ENCODE data around the gene SMAD2. TPM values are rescaled to one million over a fixed set of nuclear protein-coding genes. Genes with fewer than 3 reads are reported as not detected.
A peak's percentile ranks its signal among the peaks of the same experiment; 100 is the strongest.

The SMAD2 gene
- total and polyA plus RNA-seq, 5 experiments from 2014 or later = 78.2 to 151 (median 116) TPM

GRCh38 chr18:47887227-47887626 lies 43.2 kb downstream of the SMAD2 start:
- Mint-ChIP-seq H3K9me3 (no peaks in the 10 kb centered on the region), H3K4me3 (no peak overlapping the region), H3K4me1 (peaks cover 30 to 51% (median 41%) of the 10 kb centered on the region in 4 donors), H3K36me3 (peaks cover 5 to 68% (median 23%) of the 10 kb centered on the region in 3 donors), H3K27ac (peak overlapping the region in 7 of 10 donors; percentile 17 to 82 (median 44)), H3K27me3 (no peaks in the 10 kb centered on the region)
- no peak for ATAC-seq
- no peak for DNase-seq
- POLR2A ChIA-PET = no interaction called here

GRCh38 chr18:47883771-47884413 lies 46.6 kb downstream of the SMAD2 start:
- POLR2A ChIA-PET = no interaction called here
- no peak overlapping the region for H3K4me3 Mint-ChIP-seq
- peaks cover 29 to 43% (median 41%) of the 10 kb centered on the region in 4 donors for H3K4me1 Mint-ChIP-seq
- peak overlapping the region in 7 of 10 donors; percentile 7 to 66 (median 19) for H3K27ac Mint-ChIP-seq
- ATAC-seq (no peak), DNase-seq (no peak)
- H3K27me3 Mint-ChIP-seq = no peaks in the 10 kb centered on the region
- H3K9me3 Mint-ChIP-seq = peaks cover 0 to 9% (median 4%) of the 10 kb centered on the region in 9 donors
- H3K36me3 Mint-ChIP-seq = peaks cover 16 to 78% (median 39%) of the 10 kb centered on the region in 3 donors

GRCh38 chr18:47882641-47883040 lies 47.8 kb downstream of the SMAD2 start:
- H3K27ac Mint-ChIP-seq = peak overlapping the region in 1 of 10 donors; percentile 40
- POLR2A ChIA-PET = interaction anchor here (0.6 kb wide), 1 partner anchor 9 kb away, joined by 3 read pairs; no protein-coding TSS in a partner anchor

GRCh38 chr18:47881752-47882455 lies 48.6 kb downstream of the SMAD2 start:
- Mint-ChIP-seq H3K4me1 (peaks cover 17 to 36% (median 32%) of the 10 kb centered on the region in 4 donors), H3K27ac (peak overlapping the region in 2 of 10 donors; percentile 22 to 67), H3K27me3 (no peaks in the 10 kb centered on the region), H3K4me3 (no peak overlapping the region), H3K9me3 (peaks cover 0 to 9% (median 4%) of the 10 kb centered on the region in 9 donors), H3K36me3 (peaks cover 16 to 65% (median 33%) of the 10 kb centered on the region in 3 donors)
- POLR2A ChIA-PET = interaction anchor here (0.6 kb wide), 1 partner anchor 10 kb away, joined by 3 read pairs; no protein-coding TSS in a partner anchor
- no peak for DNase-seq
- no peak for ATAC-seq

More at GRCh38 chr18:47882641-47883040, 47.8 kb downstream of the SMAD2 start:
- peaks cover 16 to 73% (median 34%) of the 10 kb centered on the region in 3 donors for H3K36me3 Mint-ChIP-seq
- H3K4me1 Mint-ChIP-seq = peaks cover 23 to 40% (median 38%) of the 10 kb centered on the region in 4 donors
- H3K4me3 Mint-ChIP-seq = no peak overlapping the region
- no peaks in the 10 kb centered on the region for H3K27me3 Mint-ChIP-seq
- peaks cover 0 to 9% (median 4%) of the 10 kb centered on the region in 9 donors for H3K9me3 Mint-ChIP-seq
- no peak for ATAC-seq
- no peak for DNase-seq

GRCh38 chr18:47881042-47881441 lies 49.4 kb downstream of the SMAD2 start:
- Mint-ChIP-seq H3K9me3 (peaks cover 0 to 9% (median 4%) of the 10 kb centered on the region in 9 donors), H3K27ac (peak overlapping the region in 1 of 10 donors; percentile 56), H3K27me3 (no peaks in the 10 kb centered on the region), H3K4me3 (no peak overlapping the region), H3K36me3 (peaks cover 16 to 59% (median 33%) of the 10 kb centered on the region in 3 donors), H3K4me1 (peaks cover 16 to 37% (median 33%) of the 10 kb centered on the region in 4 donors)
- ATAC-seq = no peak
- POLR2A ChIA-PET = no interaction called here
- DNase-seq = no peak

- Mint-ChIP-seq H3K4me3 (no peak overlapping the region), H3K36me3 (peaks cover 10 to 48% (median 23%) of the 10 kb centered on the region in 3 donors), H3K9me3 (peaks cover 0 to 9% (median 4%) of the 10 kb centered on the region in 9 donors), H3K4me1 (peaks cover 15 to 51% (median 42%) of the 10 kb centered on the region in 4 donors), H3K27me3 (no peaks in the 10 kb centered on the region), H3K27ac (no peak overlapping the region)
- no peak for DNase-seq
- ATAC-seq = no peak
- POLR2A ChIA-PET = interaction anchor here (0.9 to 3.0 kb wide), 2 partner anchors 36 to 53 kb away, joined by 3 to 9 read pairs; partner anchors contain the start of gene SMAD2
Measured at GRCh38 chr18:47877892-47878291, 52.6 kb downstream of the SMAD2 start.

GRCh38 chr18:47876813-47877212 lies 53.6 kb downstream of the SMAD2 start:
- DNase-seq (peak in 1 of 10 donors; percentile 11), ATAC-seq (no peak)
- Mint-ChIP-seq H3K36me3 (peaks cover 10 to 41% (median 20%) of the 10 kb centered on the region in 3 donors), H3K9me3 (peaks cover 0 to 9% (median 4%) of the 10 kb centered on the region in 9 donors), H3K27me3 (no peaks in the 10 kb centered on the region), H3K27ac (peak overlapping the region in 1 of 10 donors; percentile 43), H3K4me3 (no peak overlapping the region), H3K4me1 (peaks cover 17 to 55% (median 48%) of the 10 kb centered on the region in 4 donors)
- POLR2A ChIA-PET = no interaction called here

- H3K27me3 Mint-ChIP-seq = no peaks in the 10 kb centered on the region
- peaks cover 0 to 27% (median 8%) of the 10 kb centered on the region in 3 donors for H3K36me3 Mint-ChIP-seq
- ATAC-seq (no peak), DNase-seq (no peak)
- POLR2A ChIA-PET = no interaction called here
- peaks cover 12 to 67% (median 58%) of the 10 kb centered on the region in 4 donors for H3K4me1 Mint-ChIP-seq
- H3K4me3 Mint-ChIP-seq = peak overlapping the region in 1 of 10 donors; percentile 4
- peak overlapping the region in 8 of 10 donors; percentile 4 to 89 (median 49) for H3K27ac Mint-ChIP-seq
- no peaks in the 10 kb centered on the region for H3K9me3 Mint-ChIP-seq
Measured at GRCh38 chr18:47873625-47874024, 56.8 kb downstream of the SMAD2 start.

GRCh38 chr18:47872426-47872825 lies 58.0 kb downstream of the SMAD2 start:
- no peak overlapping the region for H3K4me3 Mint-ChIP-seq
- DNase-seq (no peak), ATAC-seq (no peak)
- H3K9me3 Mint-ChIP-seq = no peaks in the 10 kb centered on the region
- H3K36me3 Mint-ChIP-seq = peaks cover 0 to 35% (median 15%) of the 10 kb centered on the region in 3 donors
- peak overlapping the region in 3 of 10 donors; percentile 4 to 89 (median 41) for H3K27ac Mint-ChIP-seq
- POLR2A ChIA-PET = no interaction called here
- no peaks in the 10 kb centered on the region for H3K27me3 Mint-ChIP-seq
- H3K4me1 Mint-ChIP-seq = peaks cover 11 to 60% (median 54%) of the 10 kb centered on the region in 4 donors

GRCh38 chr18:47871288-47871687 lies 59.2 kb downstream of the SMAD2 start:
- peaks cover 0 to 40% (median 17%) of the 10 kb centered on the region in 3 donors for H3K36me3 Mint-ChIP-seq
- POLR2A ChIA-PET = interaction anchor here (1.5 to 1.7 kb wide), 2 partner anchors 55 to 59 kb away, joined by 4 read pairs; partner anchors contain the start of gene SMAD2
- no peak for ATAC-seq
- H3K4me3 Mint-ChIP-seq = no peak overlapping the region
- DNase-seq = no peak
- no peaks in the 10 kb centered on the region for H3K9me3 Mint-ChIP-seq
- peaks cover 13 to 54% (median 48%) of the 10 kb centered on the region in 4 donors for H3K4me1 Mint-ChIP-seq
- H3K27ac Mint-ChIP-seq = peak overlapping the region in 6 of 10 donors; percentile 26 to 73 (median 47)
- no peaks in the 10 kb centered on the region for H3K27me3 Mint-ChIP-seq

GRCh38 chr18:47870605-47871004 lies 59.9 kb downstream of the SMAD2 start:
- Mint-ChIP-seq H3K4me3 (no peak overlapping the region), H3K4me1 (peaks cover 13 to 53% (median 47%) of the 10 kb centered on the region in 4 donors), H3K36me3 (peaks cover 0 to 46% (median 22%) of the 10 kb centered on the region in 3 donors), H3K9me3 (no peaks in the 10 kb centered on the region), H3K27me3 (no peaks in the 10 kb centered on the region), H3K27ac (peak overlapping the region in 7 of 10 donors; percentile 2 to 56 (median 24))
- DNase-seq (no peak), ATAC-seq (no peak)
- POLR2A ChIA-PET = interaction anchor here (0.6 to 1.7 kb wide), 3 partner anchors 14 to 59 kb away, joined by 4 read pairs; partner anchors contain the start of gene SMAD2

GRCh38 chr18:47868744-47869143 lies 61.7 kb downstream of the SMAD2 start:
- Mint-ChIP-seq H3K27me3 (no peaks in the 10 kb centered on the region), H3K9me3 (no peaks in the 10 kb centered on the region), H3K36me3 (peaks cover 3 to 59% (median 35%) of the 10 kb centered on the region in 3 donors), H3K4me1 (peaks cover 9 to 37% (median 32%) of the 10 kb centered on the region in 4 donors), H3K27ac (no peak overlapping the region), H3K4me3 (no peak overlapping the region)
- ATAC-seq (no peak), DNase-seq (no peak)
- POLR2A ChIA-PET = no interaction called here

All from naive thymus-derived CD8-positive, alpha-beta T cell (primary cell).